Spleen (tissue), 11 donors: ENCODE measurements around the gene PRODH2. TPM values are rescaled to one million over a fixed set of nuclear protein-coding genes. Genes with fewer than 3 reads are reported as not detected.

Source experiments
- DNase-seq: peaks from one replicate; pipeline ENCODE4 v3.0.0-alpha.2; 2020
- H3K27ac ChIP-seq, 8 donors: fragments of 200-600 bp; sonication (generic) in 7 of 8; 1 replicate in 4 of 8; 2 replicates in 4 of 8; pipeline versions ENCODE4 v1.5.0 to v1.8.0; 2016 to 2021; ENCODE audit warnings: inconsistent platforms in 4 of 8, mild to moderate bottlenecking in 4 of 8, moderate library complexity in 1 of 8
- H3K27me3 ChIP-seq, 7 donors: fragments of 200-600 bp; sonication (generic) in 6 of 7; replicated peaks in 1 of 7; 1 replicate in 4 of 7; 2 replicates in 3 of 7; pipeline versions ENCODE4 v1.5.0 to v1.8.0; 2016 to 2021; ENCODE audit warnings: inconsistent platforms in 3 of 7, mild to moderate bottlenecking in 1 of 7
- H3K36me3 ChIP-seq, 6 donors: fragments of 200-600 bp; sonication (generic) in 5 of 6; 1 replicate in 4 of 6; 2 replicates in 2 of 6; pipeline versions ENCODE4 v1.5.0 to v1.8.0; 2016 to 2021; ENCODE audit warnings: inconsistent platforms in 2 of 6
- H3K4me1 ChIP-seq, 6 donors: fragments of 200-600 bp; sonication (generic) in 5 of 6; 1 replicate in 3 of 6; 2 replicates in 3 of 6; pipeline versions ENCODE4 v1.5.0 to v1.8.0; 2016 to 2021; ENCODE audit warnings: inconsistent platforms in 3 of 6
- H3K4me3 ChIP-seq, 8 donors: fragments of 200-600 bp; sonication (generic) in 7 of 8; 1 replicate in 4 of 8; 2 replicates in 4 of 8; pipeline versions ENCODE4 v1.5.0 to v1.8.0; 2016 to 2021; ENCODE audit warnings: inconsistent platforms in 4 of 8, mild to moderate bottlenecking in 4 of 8, moderate library complexity in 2 of 8
- H3K9me3 ChIP-seq, 8 donors: fragments of 200-600 bp; sonication (generic) in 7 of 8; 1 replicate in 4 of 8; 2 replicates in 4 of 8; pipeline versions ENCODE4 v1.5.0 to v1.8.0; 2016 to 2021; ENCODE audit warnings: inconsistent platforms in 4 of 8
- CTCF ChIP-seq, 11 experiments: fragments of 200-600 bp in 7 of 11; fragments of 450-650 bp in 4 of 11; sonication (generic) in 4 of 11; IDR thresholded peaks in 8 of 11; conservative IDR thresholded peaks in 3 of 11; 1 replicate in 7 of 11; 2 replicates in 4 of 11; pipeline versions ENCODE4 v1.4.0 to v1.8.0; 2016 to 2021; ENCODE audit warnings: antibody characterized with exemption in 11 of 11, inconsistent platforms in 4 of 11, mild to moderate bottlenecking in 1 of 11
- POLR2A ChIP-seq, 3 donors: fragments of 450-650 bp; IDR thresholded peaks; one replicate each; pipeline ENCODE4 v1.5.1; 2017; ENCODE audit warnings: antibody characterized with exemption in 3 of 3, mild to moderate bottlenecking in 1 of 3
- POLR2AphosphoS5 ChIP-seq, 3 donors: sonication (generic); formaldehyde crosslinking; IDR thresholded peaks; one replicate each; pipeline ENCODE4 v1.5.1; 2017; ENCODE audit warnings: antibody characterized with exemption in 3 of 3
- WGBS, 5 donors: extraction: QIAGEN DNeasy Blood & Tissue Kit in 3 of 5; methylation state at CpG; one replicate each; pipeline versions ENCODE4 v1.1.5 to v1.1.7; 2013 to 2018; 5-methylcytosine and 5-hydroxymethylcytosine counted together
- intact Hi-C: fragments of 100-400 bp; cut with DNase I; formaldehyde crosslinking; loops from one replicate; pipeline ENCODE4 v1.15.0; 2023; ENCODE audit warnings: low total_unique reads
- polyA plus RNA-seq, 3 donors: library from polyadenylated mRNA; stranded (reverse); fragments of 200-250 nt; gene quantifications; one replicate each; pipeline ENCODE4 v1.2.1, GENCODE V29; 2013
- total RNA-seq, 7 donors: library from RNA; depleted of rRNA in 3 of 7; stranded (reverse); fragments of >200 nt in 3 of 7; fragmentation: NEBNext Ultra II Directional in 4 of 7; extraction: Animal tissue kit (Norgen Biotek cat#: 25700) in 4 of 7; gene quantifications; one replicate each; pipeline versions ENCODE4 v1.1.0 to v1.2.1, GENCODE V29; 2016 to 2021
- donor health status: healthy with polysubstance abuse.
- donor health status: DM: no; HTN: no; CAD: no; lungs with moderate emphysema.
- donor health status: DM: no; HTN: no; CAD: no.
- donor health status: Bipolar disorder and iron deficiency.
- donor health status: healthy.
- donor health status: DM: no; HTN: no; CAD: no.
- donor health status: DM: yes; HTN: yes; CAD: no.

PRODH2 gene
- total and polyA plus RNA-seq, 10 donors: 0.06 TPM; not detected in 9

DNA sequence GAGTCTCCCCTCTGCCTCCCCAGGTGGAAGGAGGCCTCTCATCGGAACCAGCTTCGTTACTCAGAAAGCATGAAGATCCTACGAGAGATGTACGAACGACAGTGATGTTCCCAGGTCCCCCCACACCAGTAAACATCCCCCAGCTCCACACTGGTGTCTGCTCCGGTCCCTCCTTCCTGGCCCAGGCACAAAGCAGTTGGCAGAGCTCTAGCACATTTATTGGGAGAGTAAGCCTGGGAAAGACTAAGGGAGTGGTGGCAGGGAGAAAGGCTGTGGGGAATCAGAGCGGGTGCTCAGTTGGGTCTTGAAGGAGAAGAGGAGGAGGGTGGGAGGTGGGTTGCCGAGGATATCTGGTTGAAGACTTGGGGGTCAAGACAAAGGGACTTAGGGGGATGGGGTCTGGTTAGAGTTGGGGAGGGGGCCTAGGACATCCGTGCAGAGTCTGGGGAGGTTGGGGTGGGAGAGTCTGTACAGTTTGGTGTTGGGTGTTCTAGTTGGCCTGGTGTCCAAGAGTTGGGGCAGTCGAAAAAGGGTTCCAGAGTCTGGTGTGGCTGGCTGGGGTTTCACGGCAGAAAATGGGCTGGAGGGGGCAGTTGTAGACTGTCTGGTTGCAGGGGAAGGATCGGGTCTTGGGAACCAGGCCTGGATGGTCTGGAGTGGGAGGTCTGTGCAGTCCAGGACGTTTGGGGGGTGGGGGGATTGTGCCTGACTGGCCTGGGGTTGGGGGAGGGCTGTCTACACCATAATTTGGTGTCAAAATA, 58.1 kb downstream of the PRODH2 start:
- 88 to 94% (median 90%) methylated on average over 13 of the region's 13 CpGs for WGBS, 5 donors
- Histone ChIP-seq H3K27me3 (peaks cover 0 to 23% (median 4%) of the 10 kb centered on the region in 7 donors), H3K36me3 (peaks cover 0 to 44% (median 29%) of the 10 kb centered on the region in 6 donors), H3K4me1 (peaks cover 28 to 59% (median 45%) of the 10 kb centered on the region in 6 donors), H3K9me3 (no peaks in the 10 kb centered on the region), H3K27ac (peak overlapping the region in 2 of 8 donors; percentile 96 to 98), H3K4me3 (no peak overlapping the region)
- no peak for DNase-seq
- intact Hi-C loops: no loop called here
- TF ChIP-seq POLR2A (IDR thresholded peaks at IDR 0.05) (no peak), POLR2AphosphoS5 (IDR thresholded peaks at IDR 0.05) (no peak), CTCF (IDR thresholded peaks at IDR 0.05 in 8 of 11, conservative IDR thresholded peaks at IDR 0.05 in 3 of 11) (no peak)

DNA sequence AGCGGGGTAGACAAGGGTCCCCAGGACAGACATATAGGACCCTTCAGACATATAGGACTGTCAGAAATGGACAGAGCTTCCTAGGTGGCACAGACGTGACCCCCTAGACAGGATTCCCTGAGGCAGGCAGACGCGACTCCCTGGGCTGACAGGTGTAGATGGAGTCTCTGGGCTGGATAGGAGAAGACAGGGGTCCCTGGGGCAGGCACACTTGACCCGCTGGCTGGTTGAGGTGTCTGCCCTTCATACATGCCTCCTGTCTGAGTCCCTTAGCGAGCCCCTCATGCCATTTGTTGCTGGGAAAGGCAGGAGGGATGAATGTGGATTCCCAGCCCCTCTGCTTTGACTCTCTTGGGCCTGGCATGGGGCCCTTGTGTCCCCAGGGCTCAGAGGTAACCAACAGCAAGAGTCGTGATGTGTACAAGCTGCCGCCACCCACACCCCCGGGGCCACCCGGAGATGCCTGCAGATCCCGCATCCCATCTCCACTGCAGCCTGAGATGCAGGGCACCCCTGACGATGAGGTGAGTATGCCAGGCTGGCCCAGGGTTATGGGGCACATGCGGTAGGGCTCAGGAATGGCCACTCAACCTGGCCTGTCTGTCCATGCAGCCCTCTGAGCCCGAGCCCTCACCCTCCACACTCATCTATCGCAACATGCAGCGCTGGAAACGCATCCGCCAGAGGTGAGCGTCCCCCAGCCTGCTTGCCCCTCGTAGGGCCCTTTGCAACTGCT, 58.8 kb downstream of the PRODH2 start:
- no peak overlapping the region for H3K27ac ChIP-seq
- TF ChIP-seq CTCF (IDR thresholded peaks at IDR 0.05 in 8 of 11, conservative IDR thresholded peaks at IDR 0.05 in 3 of 11) (no peak), POLR2AphosphoS5 (IDR thresholded peaks at IDR 0.05) (peak in 1 of 3 donors; percentile 44), POLR2A (IDR thresholded peaks at IDR 0.05) (no peak)
- H3K4me3 ChIP-seq: no peak overlapping the region
- H3K4me1 ChIP-seq: peaks cover 30 to 59% (median 46%) of the 10 kb centered on the region in 6 donors
- DNase-seq: peak; percentile 37
- peaks cover 0 to 23% (median 4%) of the 10 kb centered on the region in 7 donors for H3K27me3 ChIP-seq
- H3K36me3 ChIP-seq: peaks cover 0 to 44% (median 29%) of the 10 kb centered on the region in 6 donors
- WGBS, 5 donors: 89 to 99% (median 97%) methylated on average over 11 to 20 of the region's 20 CpGs
- no peaks in the 10 kb centered on the region for H3K9me3 ChIP-seq
- intact Hi-C loops: no loop called here

GRCh38 chr19:35752746-35753350, 59.8 kb downstream of the PRODH2 start:
- TF ChIP-seq POLR2A (IDR thresholded peaks at IDR 0.05): no peak
- peak in 1 of 3 donors; percentile 11 for TF ChIP-seq POLR2AphosphoS5 (IDR thresholded peaks at IDR 0.05)
- no peak for TF ChIP-seq CTCF (IDR thresholded peaks at IDR 0.05 in 8 of 11, conservative IDR thresholded peaks at IDR 0.05 in 3 of 11)
- Histone ChIP-seq H3K4me3 (no peak overlapping the region), H3K27me3 (peaks cover 0 to 23% (median 4%) of the 10 kb centered on the region in 7 donors), H3K4me1 (peaks cover 30 to 59% (median 46%) of the 10 kb centered on the region in 6 donors), H3K36me3 (peaks cover 0 to 44% (median 29%) of the 10 kb centered on the region in 6 donors), H3K27ac (no peak overlapping the region), H3K9me3 (no peaks in the 10 kb centered on the region)
- DNase-seq: peak; percentile 69
- WGBS, 5 donors: 96 to 98% (median 96%) methylated on average over 18 to 20 of the region's 20 CpGs
- intact Hi-C loops: no loop called here
